Adipose tissue (tissue), 3 donors: Measurements from ENCODE around the gene APCDD1L. TPM values are rescaled to one million over a fixed set of nuclear protein-coding genes. Genes with fewer than 3 reads are reported as not detected.

ENCODE experiments used
- H3K27ac ChIP-seq: one replicate; pipeline ENCODE4 v1.5.1; 2013; ENCODE audit warnings: low read depth, low read length
- WGBS, 3 donors: extraction: QIAGEN DNeasy Blood & Tissue Kit; methylation state at CpG; one replicate each; pipeline ENCODE4 v1.1.7; 2013; 5-methylcytosine and 5-hydroxymethylcytosine counted together
- polyA plus RNA-seq, 3 donors: library from polyadenylated mRNA; stranded (reverse); fragments of 200-250 nt; gene quantifications; one replicate each; pipeline ENCODE4 v1.2.3, GENCODE V29; 2013
- donor health status: healthy with polysubstance abuse.
- donor health status: Bipolar disorder and iron deficiency.
- donor health status: healthy.

Gene APCDD1L
- polyA plus RNA-seq, 3 donors, result 0.22 to 0.39 (median 0.30) TPM

GRCh38 chr20:58497724-58498469 is 17.3 kb downstream of the APCDD1L start:
- 90 to 95% (median 94%) methylated on average over 13 of the region's 13 CpGs for WGBS, 3 donors

GRCh38 chr20:58497076-58497641 is 18.0 kb downstream of the APCDD1L start:
- H3K27ac ChIP-seq, result no peak overlapping the region
- 87 to 91% (median 91%) methylated on average over 16 of the region's 16 CpGs for WGBS, 3 donors

More at GRCh38 chr20:58497724-58498469, 17.3 kb downstream of the APCDD1L start:
- no peak overlapping the region for H3K27ac ChIP-seq

GRCh38 chr20:58496429-58496769 is 18.8 kb downstream of the APCDD1L start:
- WGBS, 3 donors, result 94 to 97% (median 95%) methylated on average over 6 of the region's 6 CpGs
- H3K27ac ChIP-seq, result no peak overlapping the region

DNA sequence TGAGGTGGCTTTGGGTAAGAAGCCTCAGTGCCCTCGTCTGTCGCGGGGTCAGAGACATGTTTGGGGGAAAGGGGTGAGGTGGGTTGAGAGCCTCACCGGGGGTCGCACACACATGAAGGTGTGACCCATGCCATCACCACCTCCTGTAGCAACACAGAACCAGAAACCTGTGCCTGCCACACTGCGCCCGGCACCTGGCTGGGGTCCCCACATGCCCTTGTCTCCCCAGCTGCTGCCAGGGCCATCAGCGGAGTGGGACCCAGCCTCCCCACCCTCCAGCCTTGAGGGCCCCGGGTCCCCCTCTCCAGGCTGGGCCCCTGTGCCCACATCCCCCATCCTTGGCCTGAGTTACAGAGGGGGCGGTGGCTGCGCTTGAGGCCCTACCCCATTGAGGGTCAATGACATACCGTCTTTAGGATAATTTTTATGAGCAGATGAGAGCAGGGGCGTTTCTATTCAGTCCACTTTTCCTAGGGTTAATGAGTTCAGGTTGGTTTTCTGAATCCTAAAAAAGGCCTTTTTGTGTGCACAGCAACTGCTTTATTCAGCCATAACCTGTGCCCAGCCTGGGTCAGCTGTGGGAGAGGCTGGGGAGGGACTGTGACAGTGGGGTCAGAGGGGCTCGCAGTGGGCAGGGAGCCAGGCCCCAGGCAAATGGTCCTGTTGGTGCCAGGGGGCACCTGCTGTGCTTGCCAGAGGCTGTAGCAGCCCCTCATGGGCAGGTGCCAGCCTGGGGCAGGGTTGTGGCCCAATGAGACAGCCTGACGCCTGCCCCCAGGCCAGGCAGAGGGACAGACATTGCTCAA is 19.4 kb downstream of the APCDD1L start:
- 89 to 96% (median 95%) methylated on average over 15 of the region's 15 CpGs for WGBS, 3 donors
- H3K27ac ChIP-seq, result no peak overlapping the region

GRCh38 chr20:58494923-58495622 is 20.1 kb downstream of the APCDD1L start:
- H3K27ac ChIP-seq, result no peak overlapping the region
- WGBS, 3 donors, result 78 to 91% (median 90%) methylated on average over 13 of the region's 13 CpGs

DNA sequence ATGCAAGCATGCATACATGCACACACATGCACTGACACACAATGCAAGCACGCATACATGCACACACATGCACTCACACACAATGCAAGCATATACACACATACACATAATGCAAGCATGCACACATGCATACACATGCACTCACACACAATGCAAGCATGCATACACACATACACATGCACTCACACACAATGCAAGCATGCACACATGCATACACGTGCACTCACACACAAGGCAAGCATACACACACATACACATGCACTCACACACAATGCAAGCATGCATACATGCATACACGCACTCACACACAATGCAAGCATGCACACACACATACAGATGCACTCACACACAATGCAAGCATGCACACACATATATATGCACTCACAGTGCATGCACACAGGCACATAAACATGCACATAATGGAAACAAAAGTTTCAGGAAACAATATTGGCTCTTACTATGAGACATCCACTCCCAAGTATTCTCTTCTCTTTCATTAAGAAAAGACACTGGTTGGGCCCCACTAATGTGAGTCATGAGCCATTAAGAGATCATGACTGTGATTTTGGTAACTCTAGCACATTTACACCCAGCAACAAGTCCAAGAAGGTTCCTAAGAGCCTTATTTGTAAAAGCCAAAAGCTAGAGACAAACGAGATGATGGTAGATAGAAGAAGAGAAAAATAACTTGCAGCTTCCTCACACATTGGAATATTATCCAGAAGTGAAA is 22.2 kb downstream of the APCDD1L start:
- WGBS, 3 donors, result 69 to 81% (median 81%) methylated on average over 4 of the region's 4 CpGs
- H3K27ac ChIP-seq, result no peak overlapping the region

- 80 to 82% (median 81%) methylated on average over 7 of the region's 7 CpGs for WGBS, 3 donors
- no peak overlapping the region for H3K27ac ChIP-seq
These were observed 23.0 kb downstream of the APCDD1L start for GRCh38 chr20:58492074-58492718.

GRCh38 chr20:58486207-58486606 is 29.0 kb downstream of the APCDD1L start:
- 32 to 50% (median 45%) methylated on average over 1 of the region's 1 CpG for WGBS, 3 donors
- H3K27ac ChIP-seq, result no peak overlapping the region

GRCh38 chr20:58485393-58485792 is 29.8 kb downstream of the APCDD1L start:
- no peak overlapping the region for H3K27ac ChIP-seq
- WGBS, 3 donors, result 65 to 82% (median 77%) methylated on average over 3 of the region's 3 CpGs

- no peak overlapping the region for H3K27ac ChIP-seq
- WGBS, 3 donors, result 82 to 96% (median 94%) methylated on average over 6 of the region's 6 CpGs
These were observed 31.7 kb downstream of the APCDD1L start for GRCh38 chr20:58483470-58483869.

DNA sequence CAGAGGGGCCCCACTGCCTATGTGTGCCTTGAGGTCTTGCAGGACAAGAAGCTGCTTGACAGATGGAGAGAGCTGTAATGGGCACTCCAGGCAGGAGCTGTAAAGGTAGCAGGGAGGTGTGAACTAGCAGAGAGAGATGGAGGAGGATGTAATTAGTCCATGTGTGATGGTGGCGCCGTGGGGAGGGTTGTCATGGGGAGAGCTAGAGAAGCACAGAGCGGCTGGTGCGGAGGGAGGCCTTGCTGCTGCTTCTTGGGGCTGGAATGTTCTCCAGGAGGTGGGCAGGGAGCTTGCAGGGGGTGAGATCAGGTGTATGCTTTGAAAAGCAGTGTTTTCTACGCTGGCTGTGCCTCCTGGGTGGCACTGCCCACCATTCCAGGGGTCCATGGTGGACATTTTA is 32.1 kb downstream of the APCDD1L start:
- H3K27ac ChIP-seq, result no peak overlapping the region
- 64 to 90% (median 84%) methylated on average over 5 of the region's 5 CpGs for WGBS, 3 donors

DNA sequence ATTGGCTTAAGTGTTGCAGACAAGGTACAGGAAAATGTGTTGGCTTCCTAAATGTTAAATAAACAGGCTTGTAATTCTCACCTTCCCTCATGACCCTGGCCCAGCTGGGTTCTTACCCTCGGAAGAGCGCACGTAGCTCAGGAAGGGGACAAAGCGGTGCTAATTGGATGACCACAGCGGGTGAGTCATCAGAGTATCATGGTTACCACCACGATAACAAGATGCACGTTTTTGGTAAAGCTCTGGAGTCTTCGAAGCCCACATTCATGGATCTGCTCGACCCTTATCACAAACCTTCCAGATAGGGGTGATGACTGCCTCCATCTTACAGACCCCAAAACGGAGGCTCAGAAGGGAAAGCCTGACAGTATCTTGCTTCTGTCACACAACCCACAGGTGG is 32.8 kb downstream of the APCDD1L start:
- 41 to 80% (median 76%) methylated on average over 10 of the region's 10 CpGs for WGBS, 3 donors

GRCh38 chr20:58481481-58482021 is 33.6 kb downstream of the APCDD1L start:
- 17 to 28% (median 18%) methylated on average over 18 of the region's 18 CpGs for WGBS, 3 donors

More for the DNA sequence above, 32.8 kb downstream of the APCDD1L start:
- no peak overlapping the region for H3K27ac ChIP-seq

DNA sequence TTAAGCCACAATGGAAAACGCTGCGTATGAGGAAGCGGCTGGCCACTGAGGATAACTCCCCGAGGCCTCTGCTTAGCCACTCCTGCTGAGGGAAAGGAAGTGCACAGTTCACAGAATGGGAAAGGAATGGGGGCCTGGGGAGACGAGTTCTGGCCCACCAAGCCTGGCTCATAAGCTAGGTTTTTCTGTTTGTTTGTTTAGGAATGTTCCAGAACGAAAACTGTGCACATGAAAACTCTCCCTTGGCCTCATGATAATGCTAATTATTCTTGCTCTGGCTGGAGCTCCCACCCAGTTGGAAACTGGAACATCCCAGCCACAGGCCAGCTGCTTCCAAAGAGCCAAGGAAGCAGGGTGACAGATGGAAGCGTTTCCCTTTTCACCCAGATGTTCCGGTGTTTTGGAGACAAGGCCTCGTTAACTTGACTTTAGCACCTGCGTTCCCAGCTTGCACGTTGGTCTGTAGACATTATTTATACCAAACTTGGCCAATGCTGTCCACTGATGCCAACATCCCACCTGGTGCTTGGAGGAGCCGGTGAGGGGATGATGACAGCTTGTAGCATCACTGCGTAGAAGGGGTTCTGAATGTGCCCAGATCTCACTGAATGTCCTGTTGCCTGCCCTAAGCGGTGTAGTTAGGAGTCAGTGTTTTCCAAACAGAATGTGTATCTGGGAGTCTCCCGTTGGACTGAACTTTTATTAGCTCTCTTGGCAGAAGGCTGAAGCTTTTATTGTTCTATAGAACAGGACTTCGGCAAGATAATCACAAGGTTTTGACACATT is 34.5 kb downstream of the APCDD1L start:
- 58 to 76% (median 72%) methylated on average over 16 of the region's 16 CpGs for WGBS, 3 donors
- H3K27ac ChIP-seq, result no peak overlapping the region

More at GRCh38 chr20:58481481-58482021, 33.6 kb downstream of the APCDD1L start:
- no peak overlapping the region for H3K27ac ChIP-seq

- 73 to 84% (median 77%) methylated on average over 9 of the region's 9 CpGs for WGBS, 3 donors
- no peak overlapping the region for H3K27ac ChIP-seq
These were observed 35.3 kb downstream of the APCDD1L start for GRCh38 chr20:58479726-58480440.

DNA sequence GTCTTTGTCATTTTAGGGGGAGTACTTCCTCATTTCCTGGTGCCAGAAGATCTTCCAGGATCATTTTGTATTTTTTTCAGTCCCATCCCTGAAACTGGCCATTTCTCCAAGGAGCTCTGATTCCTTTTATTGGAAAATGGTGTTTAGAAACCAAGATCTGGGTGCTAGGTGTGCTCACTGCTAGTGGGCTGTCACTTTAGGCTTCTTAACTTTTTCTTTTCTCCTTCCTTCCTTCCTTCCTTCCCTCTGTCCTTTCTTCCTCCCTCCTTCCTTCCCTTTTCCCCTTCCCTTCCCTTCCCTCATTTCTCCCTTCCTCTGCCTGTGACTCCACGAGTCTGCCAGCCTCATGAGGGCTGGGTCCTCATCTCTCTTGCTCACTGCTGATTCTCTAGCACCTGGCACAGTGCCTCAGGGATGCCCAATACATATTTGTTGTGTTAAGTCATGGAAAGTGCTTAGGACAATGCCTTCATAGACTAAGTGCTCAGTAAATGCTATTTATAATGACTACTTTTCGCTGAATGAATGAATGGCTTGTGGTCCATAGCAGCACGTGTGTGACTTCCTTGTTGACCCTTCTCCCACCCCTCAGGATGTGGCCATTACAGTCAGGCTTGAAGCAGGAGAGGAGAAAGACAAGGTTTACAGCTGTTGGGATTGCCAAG is 36.9 kb downstream of the APCDD1L start:
- H3K27ac ChIP-seq, result no peak overlapping the region
- 77 to 87% (median 83%) methylated on average over 3 of the region's 3 CpGs for WGBS, 3 donors
